Testis (tissue), 3 donors: Measurements from ENCODE around the gene METTL25B. TPM values are rescaled to one million over a fixed set of nuclear protein-coding genes. Genes with fewer than 3 reads are reported as not detected.

ENCODE experiments used
- DNase-seq: peaks from one replicate; pipeline ENCODE4 v3.0.0-alpha.2; 2019
- H3K27ac ChIP-seq, 2 donors: fragments of 200-600 bp; sonication (generic); one replicate each; pipeline ENCODE4 v1.5.1; 2019
- H3K27me3 ChIP-seq: fragments of 200-600 bp; sonication (generic); one replicate; pipeline ENCODE4 v1.5.1; 2019
- H3K36me3 ChIP-seq: fragments of 200-600 bp; sonication (generic); one replicate; pipeline ENCODE4 v1.5.1; 2017; ENCODE audit warnings: low read depth; ENCODE audit errors: missing control alignments
- H3K4me1 ChIP-seq: fragments of 200-600 bp; sonication (generic); one replicate; pipeline ENCODE4 v1.5.1; 2019
- H3K4me3 ChIP-seq, 2 donors: fragments of 200-600 bp; sonication (generic); one replicate each; pipeline ENCODE4 v1.5.1; 2017 to 2019
- H3K9me3 ChIP-seq: fragments of 200-600 bp; sonication (generic); one replicate; pipeline ENCODE4 v1.5.1; 2017
- CTCF ChIP-seq, 3 experiments: fragments of 450-650 bp in 2 of 3; fragments of 200-600 bp in 1 of 3; sonication (generic) in 1 of 3; IDR thresholded peaks; one replicate each; pipeline ENCODE4 v1.5.1; 2016 to 2019; ENCODE audit warnings: antibody characterized with exemption in 3 of 3, mild to moderate bottlenecking in 2 of 3, moderate library complexity in 1 of 3
- POLR2A ChIP-seq: fragments of 450-650 bp; IDR thresholded peaks from one replicate; pipeline ENCODE4 v1.6.1; 2017; ENCODE audit warnings: antibody characterized with exemption, mild to moderate bottlenecking, moderate library complexity
- WGBS, 2 donors: methylation state at CpG; one replicate each; pipeline ENCODE4 v1.1.5; 2018; 5-methylcytosine and 5-hydroxymethylcytosine counted together
- intact Hi-C: fragments of 100-400 bp; cut with DNase I; formaldehyde crosslinking; loops from one replicate; pipeline ENCODE4 v1.15.1; 2023; ENCODE audit warnings: low total_unique reads
- polyA plus RNA-seq: library from polyadenylated mRNA; stranded (reverse); fragments of 350-450 nt; fragmentation: Illumina TruSeq; extraction: RNeasy Lipid Tissue Mini Kit (QIAGEN cat#74804); gene quantifications from one replicate; pipeline ENCODE4 v1.2.3, GENCODE V29; 2014; ENCODE audit warnings: low read depth, low replicate concordance; ENCODE audit not compliant: insufficient read depth
- total RNA-seq, 2 donors: library from RNA; depleted of rRNA; stranded (reverse); fragments of >200 nt; gene quantifications; one replicate each; pipeline ENCODE4 v1.2.3, GENCODE V29; 2016

METTL25B gene
- total and polyA plus RNA-seq, 3 donors from 2014 or later = 34.1 to 69.0 (median 50.5) TPM

GRCh38 chr1:156740237-156740740 lies 12.0 kb downstream of the METTL25B start:
- H3K4me3 ChIP-seq = peak overlapping the region; percentile 55 to 89

GRCh38 chr1:156740741-156741480 lies 12.6 kb downstream of the METTL25B start, which contains the start of gene MRPL24:
TSS of gene MRPL24 (minus strand) at chr1:156741088. CDS start at chr1:156738704, 2,384 bp downstream.
- peak; percentile 100 for DNase-seq
- peaks cover 15% of the 10 kb centered on the region for H3K4me1 ChIP-seq
- no peaks in the 10 kb centered on the region for H3K27me3 ChIP-seq
- H3K27ac ChIP-seq = peak within 1 kb of the TSS; percentile 81 to 88
- no peaks in the 10 kb centered on the region for H3K9me3 ChIP-seq
- H3K4me3 ChIP-seq = peak within 1 kb of the TSS; percentile 55 to 89
- H3K36me3 ChIP-seq = no peaks in the 10 kb centered on the region
- WGBS, 2 donors = 0% methylated on average over 32 to 38 of the region's 38 CpGs
- intact Hi-C loops = no loop called here
- TF ChIP-seq CTCF (IDR thresholded peaks at IDR 0.05) (peak in 1 of 3 experiments; percentile 8), POLR2A (no peak)

More at GRCh38 chr1:156740237-156740740, 12.0 kb downstream of the METTL25B start:
- Histone ChIP-seq H3K27ac (peak overlapping the region; percentile 32 to 37), H3K36me3 (no peaks in the 10 kb centered on the region), H3K4me1 (peaks cover 10% of the 10 kb centered on the region), H3K27me3 (no peaks in the 10 kb centered on the region), H3K9me3 (no peaks in the 10 kb centered on the region)
- intact Hi-C loops = no loop called here
- WGBS, 2 donors = 8% methylated on average over 7 of the region's 7 CpGs
- TF ChIP-seq POLR2A = no peak
- DNase-seq = no peak

- peaks cover 21% of the 10 kb centered on the region for H3K4me1 ChIP-seq
- H3K27me3 ChIP-seq = no peaks in the 10 kb centered on the region
- DNase-seq = no peak
- peak overlapping the region; percentile 81 to 88 for H3K27ac ChIP-seq
- 41 to 44% methylated on average over 8 of the region's 8 CpGs for WGBS, 2 donors
- peak overlapping the region in 1 of 2 donors; percentile 89 for H3K4me3 ChIP-seq
- intact Hi-C loops = no loop called here
- no peaks in the 10 kb centered on the region for H3K36me3 ChIP-seq
- TF ChIP-seq POLR2A (no peak), CTCF (IDR thresholded peaks at IDR 0.05) (no peak)
- H3K9me3 ChIP-seq = no peaks in the 10 kb centered on the region
Observed at GRCh38 chr1:156741481-156741983, 13.3 kb downstream of the METTL25B start.

GRCh38 chr1:156742017-156742416 lies 13.7 kb downstream of the METTL25B start:
- intact Hi-C loops = no loop called here
- Histone ChIP-seq H3K27me3 (no peaks in the 10 kb centered on the region), H3K36me3 (no peaks in the 10 kb centered on the region), H3K4me3 (peak overlapping the region in 1 of 2 donors; percentile 89), H3K9me3 (no peaks in the 10 kb centered on the region), H3K4me1 (peaks cover 24% of the 10 kb centered on the region), H3K27ac (peak overlapping the region in 1 of 2 donors; percentile 81)
- WGBS, 2 donors = 69 to 74% methylated on average over 3 of the region's 3 CpGs
- TF ChIP-seq CTCF (IDR thresholded peaks at IDR 0.05) (no peak), POLR2A (no peak)
- DNase-seq = no peak

- DNase-seq = no peak
- intact Hi-C loops = no loop called here
- no peak overlapping the region for H3K4me3 ChIP-seq
- H3K4me1 ChIP-seq = peaks cover 30% of the 10 kb centered on the region
- H3K9me3 ChIP-seq = no peaks in the 10 kb centered on the region
- no peak for TF ChIP-seq POLR2A
- TF ChIP-seq CTCF (IDR thresholded peaks at IDR 0.05) = no peak
- 94 to 95% methylated on average over 4 of the region's 4 CpGs for WGBS, 2 donors
- no peaks in the 10 kb centered on the region for H3K36me3 ChIP-seq
- H3K27ac ChIP-seq = no peak overlapping the region
- H3K27me3 ChIP-seq = no peaks in the 10 kb centered on the region
Observed at GRCh38 chr1:156742801-156743200, 14.5 kb downstream of the METTL25B start.
